Activated T-helper 1 cell treated with anti-CD3 and anti-CD28 coated beads, Interleukin-12 subunit alpha, Interleukin-12 subunit beta, Interleukin-2, Interleukin-4 antibody, amounts not matched to agents 30 ng/mL and 10 ng/mL and 1 ng/mL, durations not matched to agents 14 hours and 24 hours and 36 hours (primary cell): ENCODE measurements around the gene KAZN. TPM values are rescaled to one million over a fixed set of nuclear protein-coding genes. Genes with fewer than 3 reads are reported as not detected.

ENCODE experiments used
- DNase-seq: peaks from one replicate; pipeline ENCODE4 v3.0.0; 2021; ENCODE audit warnings: low spot score
- H3K27ac Mint-ChIP-seq: one replicate; pipeline ENCODE4 v1.8.0; 2021; ENCODE audit warnings: mild to moderate bottlenecking, mixed read lengths
- H3K27me3 Mint-ChIP-seq: one replicate; pipeline ENCODE4 v1.8.0; 2022; ENCODE audit warnings: mild to moderate bottlenecking, moderate library complexity, mixed read lengths; ENCODE audit not compliant: insufficient read depth
- H3K36me3 Mint-ChIP-seq: one replicate; pipeline ENCODE4 v1.8.0; 2021; ENCODE audit warnings: low read depth, mixed read lengths
- H3K4me1 Mint-ChIP-seq: one replicate; pipeline ENCODE4 v1.8.0; 2021; ENCODE audit warnings: low read depth, mixed read lengths
- H3K4me3 Mint-ChIP-seq: one replicate; pipeline ENCODE4 v1.8.0; 2021; ENCODE audit warnings: mild to moderate bottlenecking, moderate library complexity, mixed read lengths
- H3K9me3 Mint-ChIP-seq: one replicate; pipeline ENCODE4 v1.8.0; 2021; ENCODE audit warnings: mixed read lengths
- intact Hi-C: fragments of 100-400 bp; cut with micrococcal nuclease; formaldehyde crosslinking; loops from one replicate; pipeline ENCODE4 v1.15.1; 2024
- total RNA-seq: library from RNA; stranded (reverse); gene quantifications from 2 replicates; pipeline ENCODE4 v1.2.3, GENCODE V29; 2022

Gene KAZN
- total RNA-seq, 1 donor from 2014 or later: 0.54 TPM

DNA sequence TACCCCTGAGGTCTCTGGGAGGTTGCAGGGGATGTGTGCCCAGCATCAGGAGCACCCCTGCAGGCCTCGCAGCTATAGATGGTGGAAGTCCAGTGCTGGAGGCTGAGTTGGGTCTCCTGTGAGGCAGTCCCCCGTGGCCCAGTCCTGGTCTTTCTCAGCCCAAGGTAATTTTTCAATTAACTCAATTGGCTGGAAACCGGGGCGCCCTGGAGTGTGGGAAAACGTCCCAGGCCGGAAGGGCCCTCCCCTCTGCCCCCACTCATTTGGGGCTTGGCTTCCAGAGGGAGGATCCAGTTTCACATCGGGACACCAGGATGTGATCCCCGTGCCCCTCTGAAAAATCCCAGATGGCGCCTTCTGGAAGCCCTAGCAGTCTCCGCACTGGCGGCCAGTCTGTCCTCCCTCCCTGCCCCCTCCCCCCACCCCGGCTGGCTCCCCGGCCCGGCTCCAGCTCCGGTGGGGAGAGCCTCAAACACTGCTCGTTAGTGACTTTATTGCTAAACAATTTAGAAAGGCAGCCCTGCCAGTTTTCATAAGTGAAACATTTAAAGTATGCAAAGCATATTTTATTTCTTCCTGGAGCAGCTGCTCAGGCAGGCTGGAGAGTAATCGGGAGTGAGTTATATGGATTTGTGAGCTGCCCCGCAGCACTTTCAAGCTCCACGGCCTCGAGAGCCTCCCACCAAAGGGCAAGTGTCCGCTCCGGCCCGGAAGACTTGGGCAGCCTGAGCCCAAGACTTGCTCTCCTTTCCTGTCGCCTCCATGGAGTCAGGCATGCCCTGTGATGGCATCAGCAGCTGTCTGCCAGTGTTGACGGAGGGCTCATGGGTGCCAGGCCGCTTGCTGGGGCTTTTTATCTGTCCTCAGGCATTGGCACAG is 346.9 kb downstream of the KAZN start:
- H3K9me3 Mint-ChIP-seq: no peaks in the 10 kb centered on the region
- no peaks in the 10 kb centered on the region for H3K4me1 Mint-ChIP-seq
- intact Hi-C loops: no loop called here
- no peak overlapping the region for H3K27ac Mint-ChIP-seq
- H3K4me3 Mint-ChIP-seq: no peak overlapping the region
- H3K36me3 Mint-ChIP-seq: no peaks in the 10 kb centered on the region
- DNase-seq: no peak
- no peaks in the 10 kb centered on the region for H3K27me3 Mint-ChIP-seq

DNA sequence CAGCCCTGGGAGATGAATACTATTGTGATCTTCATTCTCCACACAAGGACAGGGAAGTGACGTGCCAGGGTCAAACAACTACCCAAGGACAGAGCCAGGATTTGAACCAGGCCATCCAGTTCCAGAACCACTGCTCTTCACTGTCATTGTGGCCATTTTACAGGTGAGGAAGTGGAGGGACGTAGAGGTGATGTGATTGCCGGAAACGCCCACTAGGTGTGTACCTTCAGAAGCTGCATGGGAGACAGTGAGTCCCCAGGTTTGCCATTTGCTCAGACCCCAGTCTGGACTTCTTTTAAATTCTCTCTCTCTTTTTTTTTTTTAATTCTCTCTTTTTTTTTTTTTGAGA is 347.5 kb downstream of the KAZN start:
- no peak overlapping the region for H3K4me3 Mint-ChIP-seq
- H3K4me1 Mint-ChIP-seq: no peaks in the 10 kb centered on the region
- no peak for DNase-seq
- intact Hi-C loops: no loop called here
- H3K27ac Mint-ChIP-seq: no peak overlapping the region
- H3K27me3 Mint-ChIP-seq: no peaks in the 10 kb centered on the region
- H3K36me3 Mint-ChIP-seq: no peaks in the 10 kb centered on the region
- H3K9me3 Mint-ChIP-seq: no peaks in the 10 kb centered on the region

DNA sequence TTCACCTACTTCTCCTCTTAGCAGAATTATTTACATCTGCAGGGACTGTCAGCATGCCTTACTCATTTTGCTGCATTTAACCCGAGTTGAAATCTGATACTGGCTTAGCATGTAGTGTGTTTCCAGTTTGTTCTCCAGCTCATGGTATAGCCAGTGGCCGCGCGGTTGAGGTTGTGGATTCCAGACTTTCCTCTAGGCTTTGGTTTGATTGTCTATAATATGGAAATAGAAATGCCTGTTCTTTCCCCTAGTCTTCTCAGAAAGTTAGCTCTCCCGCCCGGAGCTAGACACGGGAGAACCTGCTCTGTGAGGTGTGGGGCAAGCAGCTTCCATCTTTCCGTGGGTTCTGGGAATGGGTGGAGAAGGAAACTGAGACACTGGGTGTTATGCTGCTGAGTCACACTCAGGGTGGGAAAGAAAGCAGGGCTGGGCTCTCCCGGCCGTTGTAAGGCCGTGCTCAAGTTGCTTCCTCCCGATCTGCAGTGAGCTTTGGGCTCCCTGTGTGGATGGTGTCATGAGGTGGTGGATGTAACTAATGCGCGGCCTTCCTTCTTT is 348.3 kb downstream of the KAZN start:
- H3K4me3 Mint-ChIP-seq: no peak overlapping the region
- no peak overlapping the region for H3K27ac Mint-ChIP-seq
- no peaks in the 10 kb centered on the region for H3K27me3 Mint-ChIP-seq
- H3K4me1 Mint-ChIP-seq: no peaks in the 10 kb centered on the region
- H3K36me3 Mint-ChIP-seq: no peaks in the 10 kb centered on the region
- H3K9me3 Mint-ChIP-seq: no peaks in the 10 kb centered on the region
- no peak for DNase-seq
- intact Hi-C loops: no loop called here

DNA sequence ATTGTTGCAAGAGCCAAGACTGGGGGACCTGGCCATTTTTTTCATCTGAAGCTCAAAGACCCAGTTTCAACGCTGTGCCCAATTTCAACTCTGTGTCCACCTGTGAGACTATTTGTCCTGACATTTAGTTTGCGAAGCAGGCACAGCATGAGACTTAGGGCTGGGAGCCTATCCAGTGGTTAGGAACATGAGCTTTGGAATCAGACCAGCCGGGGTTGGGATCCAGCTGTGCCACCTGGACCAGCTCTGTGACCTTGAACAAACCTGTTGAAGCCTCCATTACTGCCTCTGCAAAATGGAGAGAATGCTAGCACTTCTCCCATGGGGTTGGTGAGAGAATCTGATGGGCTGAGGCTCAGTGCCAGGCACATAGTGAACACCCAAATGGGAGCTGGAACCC is 348.9 kb downstream of the KAZN start:
- no peak overlapping the region for H3K4me3 Mint-ChIP-seq
- DNase-seq: no peak
- no peaks in the 10 kb centered on the region for H3K27me3 Mint-ChIP-seq
- no peaks in the 10 kb centered on the region for H3K36me3 Mint-ChIP-seq
- H3K9me3 Mint-ChIP-seq: no peaks in the 10 kb centered on the region
- intact Hi-C loops: no loop called here
- H3K27ac Mint-ChIP-seq: no peak overlapping the region
- H3K4me1 Mint-ChIP-seq: no peaks in the 10 kb centered on the region

DNA sequence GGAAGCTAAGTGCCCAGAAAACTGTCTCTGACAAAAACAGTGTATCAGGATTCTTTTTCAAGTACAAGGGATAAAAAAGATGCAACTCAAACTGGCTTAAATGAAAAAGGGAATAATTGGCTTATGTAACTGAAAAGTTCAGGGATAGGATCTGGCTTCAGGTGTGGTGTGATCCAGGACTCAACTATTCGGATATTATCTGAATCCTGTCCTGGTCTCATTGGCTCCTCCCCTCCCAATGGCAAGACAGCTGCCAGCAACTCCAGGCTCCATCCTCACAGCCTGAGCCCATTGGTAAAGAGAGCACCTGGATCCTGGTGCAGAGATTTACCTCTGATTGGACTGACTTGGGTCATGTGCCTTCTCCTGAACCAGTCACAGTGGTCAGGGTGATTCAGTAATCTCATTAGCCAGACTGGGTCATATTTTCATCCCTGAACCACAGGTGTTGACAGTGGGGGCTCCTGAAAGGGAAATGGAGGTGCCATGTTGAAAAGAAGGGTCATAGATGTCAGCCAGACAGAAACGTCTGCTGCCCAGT is 349.7 kb downstream of the KAZN start:
- no peak for DNase-seq
- Mint-ChIP-seq H3K36me3 (no peaks in the 10 kb centered on the region), H3K27me3 (no peaks in the 10 kb centered on the region), H3K4me1 (no peaks in the 10 kb centered on the region), H3K27ac (no peak overlapping the region), H3K4me3 (no peak overlapping the region), H3K9me3 (no peaks in the 10 kb centered on the region)
- intact Hi-C loops: no loop called here

DNA sequence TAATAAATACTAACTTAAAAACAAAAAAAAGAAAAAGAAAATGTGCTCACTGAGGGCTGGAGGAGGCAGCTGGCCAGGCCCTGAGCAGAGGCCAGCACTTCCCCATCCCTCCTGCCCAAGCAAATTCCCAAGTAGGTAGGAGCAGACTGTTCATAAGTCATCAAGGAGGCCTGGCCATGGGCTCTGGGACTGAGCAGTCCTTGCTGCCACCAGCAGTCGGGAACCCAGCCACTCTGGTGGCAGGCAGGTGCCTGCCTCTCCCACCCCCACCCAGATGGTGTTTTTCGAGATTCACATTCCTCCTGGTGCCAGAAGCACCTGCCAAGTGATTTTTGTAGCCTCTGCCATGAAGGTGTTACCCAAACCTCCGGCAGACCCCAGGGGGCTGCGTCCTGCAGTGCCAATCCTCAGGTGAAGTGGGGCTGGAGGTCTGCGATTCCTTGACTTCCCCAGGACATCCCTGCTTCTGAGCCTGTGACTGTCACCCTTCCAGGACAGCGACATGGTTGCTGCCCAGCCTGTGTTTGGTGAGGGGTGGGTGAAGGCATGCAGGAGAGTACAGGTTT is 350.9 kb downstream of the KAZN start:
- DNase-seq: no peak
- Mint-ChIP-seq H3K4me1 (no peaks in the 10 kb centered on the region), H3K27me3 (no peaks in the 10 kb centered on the region), H3K4me3 (no peak overlapping the region), H3K27ac (no peak overlapping the region), H3K36me3 (no peaks in the 10 kb centered on the region), H3K9me3 (no peaks in the 10 kb centered on the region)
- intact Hi-C loops: no loop called here

DNA sequence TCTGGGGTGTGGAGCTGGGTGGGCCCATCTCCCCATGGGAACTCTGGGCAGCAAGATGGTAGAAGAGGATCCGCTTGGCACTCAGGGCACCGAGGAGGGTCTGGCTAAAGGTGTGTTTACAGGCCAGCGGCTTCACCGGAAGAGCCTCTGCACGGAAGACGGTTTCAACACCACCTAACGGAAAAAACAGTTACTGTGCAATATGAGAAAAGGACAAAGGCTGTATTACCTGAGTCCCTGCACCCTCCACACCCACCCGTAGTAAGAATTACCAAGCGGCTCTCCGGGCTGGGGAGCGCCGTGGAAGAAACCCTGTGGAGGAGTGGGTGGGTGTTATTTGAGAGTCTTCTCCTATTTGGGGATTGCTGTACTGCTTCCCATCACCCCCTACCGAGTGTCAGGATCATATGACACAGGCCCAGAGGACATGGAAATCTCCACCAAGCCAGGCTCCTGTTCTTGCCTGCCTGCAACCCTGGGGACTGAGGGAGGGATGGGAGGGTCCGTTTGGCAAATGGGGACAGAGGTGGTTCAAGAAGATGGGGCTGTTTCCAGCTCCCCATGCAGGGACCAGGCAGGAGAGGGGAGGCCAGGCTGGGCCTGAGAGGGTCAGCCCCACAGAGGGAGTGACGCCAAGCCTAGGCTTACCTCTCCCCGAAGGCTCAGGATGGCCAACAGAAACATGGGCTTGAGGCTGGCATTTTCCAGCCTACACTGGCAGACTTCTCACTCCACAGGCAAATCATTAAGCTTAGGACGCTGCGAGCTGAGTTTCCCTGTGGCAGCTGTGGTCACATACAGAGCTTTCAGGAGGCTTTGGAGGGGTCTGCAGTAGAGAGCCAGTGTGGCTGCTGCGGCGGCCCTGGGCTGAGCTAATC is 351.6 kb downstream of the KAZN start:
- Mint-ChIP-seq H3K36me3 (no peaks in the 10 kb centered on the region), H3K27me3 (no peaks in the 10 kb centered on the region), H3K27ac (no peak overlapping the region), H3K4me1 (no peaks in the 10 kb centered on the region), H3K9me3 (no peaks in the 10 kb centered on the region), H3K4me3 (no peak overlapping the region)
- DNase-seq: no peak
- intact Hi-C loops: no loop called here

DNA sequence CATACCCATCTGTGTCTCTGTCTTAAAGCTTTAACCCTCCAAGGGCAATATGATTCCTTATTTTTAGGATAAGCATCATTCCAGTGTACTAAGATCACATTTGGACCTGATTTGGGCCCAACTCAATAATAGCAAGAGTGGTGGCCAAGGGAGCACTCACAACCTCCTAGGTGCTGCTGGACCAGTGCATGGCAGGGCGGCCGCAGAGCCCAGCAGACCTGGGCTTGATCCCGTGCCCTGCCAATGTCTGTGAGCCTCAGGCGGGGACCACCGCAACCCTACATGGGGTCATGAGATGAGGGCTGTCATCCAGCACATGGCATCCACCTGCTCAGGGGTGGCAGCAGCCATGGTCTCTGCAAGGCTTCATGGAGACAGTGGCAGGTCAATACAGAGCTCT is 353.3 kb downstream of the KAZN start:
- Mint-ChIP-seq H3K4me1 (no peaks in the 10 kb centered on the region), H3K4me3 (no peak overlapping the region), H3K36me3 (no peaks in the 10 kb centered on the region), H3K27ac (no peak overlapping the region), H3K9me3 (no peaks in the 10 kb centered on the region), H3K27me3 (no peaks in the 10 kb centered on the region)
- DNase-seq: no peak
- intact Hi-C loops: no loop called here

DNA sequence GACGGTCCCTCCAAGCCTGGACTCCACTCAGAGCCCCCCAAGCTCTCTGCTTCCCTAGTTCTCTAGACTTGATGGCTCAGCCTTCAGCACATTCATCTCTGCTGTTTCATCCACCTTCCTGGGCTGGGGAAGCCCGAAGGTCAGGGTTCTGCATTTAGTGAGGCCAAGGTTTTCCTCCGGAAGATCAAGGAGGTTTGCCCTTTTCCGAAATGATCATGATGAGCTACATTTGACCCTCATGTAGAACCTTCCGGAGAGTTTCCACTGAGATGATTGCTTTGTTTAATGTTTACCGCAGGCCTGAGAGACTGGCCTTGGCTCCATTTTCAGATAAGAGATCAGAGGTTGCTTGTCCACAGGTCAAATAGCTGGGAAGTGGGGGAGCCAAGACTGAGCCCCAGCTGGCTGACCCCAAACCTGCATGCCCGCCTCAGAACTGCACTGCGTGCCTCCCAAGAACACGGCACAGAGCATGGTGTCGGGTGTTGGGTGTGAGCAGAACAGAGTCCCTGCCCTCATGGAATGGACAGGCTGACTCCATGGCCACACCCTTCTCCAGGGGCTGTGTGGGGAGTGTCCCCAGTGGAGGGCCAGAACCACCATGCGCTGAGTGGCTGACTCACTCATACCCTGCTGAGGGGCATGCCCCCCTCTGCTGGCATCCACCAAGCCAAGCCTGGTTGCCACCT is 354.3 kb downstream of the KAZN start:
- Mint-ChIP-seq H3K27ac (no peak overlapping the region), H3K4me3 (no peak overlapping the region), H3K4me1 (no peaks in the 10 kb centered on the region), H3K9me3 (no peaks in the 10 kb centered on the region), H3K27me3 (no peaks in the 10 kb centered on the region), H3K36me3 (no peaks in the 10 kb centered on the region)
- intact Hi-C loops: no loop called here
- no peak for DNase-seq

GRCh38 chr1:14954210-14954609 is 355.7 kb downstream of the KAZN start:
- H3K9me3 Mint-ChIP-seq: no peaks in the 10 kb centered on the region
- no peaks in the 10 kb centered on the region for H3K4me1 Mint-ChIP-seq
- H3K27ac Mint-ChIP-seq: no peak overlapping the region
- H3K4me3 Mint-ChIP-seq: no peak overlapping the region
- intact Hi-C loops: no loop called here
- H3K36me3 Mint-ChIP-seq: no peaks in the 10 kb centered on the region
- no peak for DNase-seq
- H3K27me3 Mint-ChIP-seq: no peaks in the 10 kb centered on the region

- Mint-ChIP-seq H3K9me3 (no peaks in the 10 kb centered on the region), H3K27me3 (no peaks in the 10 kb centered on the region), H3K4me3 (no peak overlapping the region), H3K4me1 (no peaks in the 10 kb centered on the region), H3K36me3 (no peaks in the 10 kb centered on the region), H3K27ac (no peak overlapping the region)
- intact Hi-C loops: no loop called here
- no peak for DNase-seq
Measured at GRCh38 chr1:14954930-14955329, 356.4 kb downstream of the KAZN start.

GRCh38 chr1:14955402-14955801 is 356.9 kb downstream of the KAZN start:
- Mint-ChIP-seq H3K9me3 (no peaks in the 10 kb centered on the region), H3K4me3 (no peak overlapping the region), H3K27me3 (no peaks in the 10 kb centered on the region), H3K27ac (no peak overlapping the region), H3K4me1 (no peaks in the 10 kb centered on the region), H3K36me3 (no peaks in the 10 kb centered on the region)
- intact Hi-C loops: no loop called here
- no peak for DNase-seq
